ENCODE measurements around the gene SPEG. TPM values are rescaled to one million over a fixed set of nuclear protein-coding genes. Genes with fewer than 3 reads are reported as not detected.
"Not testable (repeated sequence)": the region's sequence is repeated elsewhere in the genome, so short reads cannot be mapped to it uniquely, and the experiment has no call there.

Gene SPEG
- 1 to 10 TPM in 1 of 3 donors, under 1 TPM in 2; 0.74 to 2.1 (median 0.79) TPM for total RNA-seq

- no peaks in the 10 kb centered on the region for H3K9me3 Mint-ChIP-seq
- H3K4me1 Mint-ChIP-seq (ENCODE audit: low read depth): no peaks in the 10 kb centered on the region
- DNase-seq: no peak
- peak within 1 kb of the TSS; percentile 24 for H3K4me3 Mint-ChIP-seq
- ATAC-seq: peak; percentile 40 to 54
- peaks cover 27% of the 10 kb centered on the region for H3K27me3 Mint-ChIP-seq (ENCODE audit: low read depth)
- H3K36me3 Mint-ChIP-seq (ENCODE audit: insufficient read depth): no peaks in the 10 kb centered on the region
Observed at GRCh38 chr2:219434718-219435525, at the start of gene SPEG. Gene SPEG (plus strand): TSS chr2:219434843. CDS start chr2:219434978, 135 bp downstream.

- no peaks in the 10 kb centered on the region for H3K27me3 Mint-ChIP-seq (ENCODE audit: low read depth)
- H3K36me3 Mint-ChIP-seq (ENCODE audit: insufficient read depth): peaks cover 36% of the 10 kb centered on the region
- DNase-seq: no peak
- H3K4me3 Mint-ChIP-seq: peak overlapping the region; percentile 38
- H3K9me3 Mint-ChIP-seq: no peaks in the 10 kb centered on the region
- H3K4me1 Mint-ChIP-seq (ENCODE audit: low read depth): peaks cover 23% of the 10 kb centered on the region
- no peak for ATAC-seq
Observed at GRCh38 chr2:219384859-219385258, 49.8 kb upstream of the SPEG start.

- ATAC-seq: no peak
- Mint-ChIP-seq H3K9me3 (no peaks in the 10 kb centered on the region), H3K4me1 (ENCODE audit: low read depth) (peaks cover 23% of the 10 kb centered on the region), H3K27me3 (ENCODE audit: low read depth) (no peaks in the 10 kb centered on the region), H3K36me3 (ENCODE audit: insufficient read depth) (peaks cover 32% of the 10 kb centered on the region), H3K4me3 (peak overlapping the region; percentile 96)
- DNase-seq: no peak
Observed at GRCh38 chr2:219385958-219386520, 48.6 kb upstream of the SPEG start.

DNA sequence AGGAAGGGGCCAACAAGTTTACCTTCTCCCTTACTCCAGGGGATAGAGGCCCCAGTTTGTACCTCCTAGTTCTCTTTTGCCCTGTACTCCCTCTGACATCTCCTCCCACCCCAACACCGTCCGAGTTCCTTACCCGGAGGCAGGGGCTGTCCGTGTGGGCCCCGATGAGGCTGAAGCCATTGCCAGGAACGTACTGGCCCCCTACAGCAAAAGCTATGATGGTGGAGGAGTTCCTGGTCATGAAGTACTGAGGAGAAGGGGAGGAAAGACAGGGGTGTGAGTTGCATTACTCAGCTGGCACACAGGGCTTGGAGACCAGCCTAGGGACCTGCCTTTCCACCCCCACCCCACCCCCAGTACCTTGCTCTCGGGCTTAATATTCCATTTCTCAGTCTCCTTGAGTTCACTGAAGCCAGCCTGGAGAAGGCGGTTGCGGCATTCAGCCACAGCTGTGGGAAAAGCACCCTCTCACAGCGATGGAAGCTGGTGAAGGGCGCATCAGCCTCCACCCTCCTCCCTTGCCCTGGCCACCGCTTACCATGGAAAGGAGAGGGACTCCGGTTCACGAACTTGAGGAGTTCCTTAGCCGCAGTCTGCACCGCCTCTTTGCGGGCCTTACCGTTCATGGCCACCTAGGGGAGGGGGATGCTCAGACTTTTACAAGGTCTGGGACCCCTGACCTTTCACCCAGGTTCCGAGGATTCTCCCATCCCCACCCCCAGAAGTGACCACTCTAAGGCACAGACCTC, 47.9 kb upstream of the SPEG start:
- Mint-ChIP-seq H3K9me3 (no peaks in the 10 kb centered on the region), H3K36me3 (ENCODE audit: insufficient read depth) (peaks cover 26% of the 10 kb centered on the region), H3K27me3 (ENCODE audit: low read depth) (no peaks in the 10 kb centered on the region), H3K4me1 (ENCODE audit: low read depth) (peaks cover 23% of the 10 kb centered on the region), H3K4me3 (peak overlapping the region; percentile 96)
- ATAC-seq (no peak), DNase-seq (no peak)

DNA sequence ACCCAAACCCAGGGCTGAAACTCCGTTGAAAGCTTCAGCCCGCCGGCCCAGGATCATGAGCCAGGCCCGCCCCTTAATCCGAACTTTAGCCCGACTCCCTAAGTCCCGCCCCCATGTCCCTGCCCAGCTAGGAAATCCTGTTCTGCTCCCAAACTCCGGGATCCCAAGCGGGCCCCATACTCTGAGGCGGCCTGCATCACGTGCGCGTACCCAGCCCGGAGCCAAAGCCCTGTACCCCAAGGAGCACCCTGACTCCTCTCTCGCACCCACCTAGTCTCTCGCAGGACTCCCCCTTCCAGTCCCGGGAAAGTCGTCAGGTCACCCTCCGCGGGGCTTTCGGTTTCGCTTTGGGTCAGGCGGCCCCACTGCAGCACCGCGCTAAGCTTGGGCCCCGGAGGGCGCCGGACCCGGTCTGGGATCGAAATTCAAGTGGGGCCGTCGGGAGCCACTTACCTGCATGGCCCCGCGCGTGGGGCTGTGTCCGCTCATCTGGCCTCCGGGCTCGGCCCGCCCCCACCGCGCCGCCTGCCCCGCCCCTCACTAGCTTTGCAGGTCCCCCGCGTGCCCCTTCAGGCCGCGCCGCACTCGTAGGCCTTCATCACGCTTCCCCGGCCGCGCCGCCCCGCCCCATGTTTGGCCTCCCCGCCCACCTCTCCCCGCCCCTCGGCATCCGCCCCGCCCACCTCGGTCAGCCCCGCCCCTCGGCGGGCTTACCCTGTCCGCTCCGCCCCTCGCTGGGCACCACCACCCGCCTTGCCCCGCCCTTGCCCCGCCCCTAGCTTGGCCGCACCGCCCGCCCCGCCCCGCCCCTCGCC, 47.1 kb upstream of the SPEG start, which contains the start of gene DNPEP:
Gene DNPEP, minus strand, starts transcription at position 607 of the 815 bp plus-strand sequence. Its CDS starts 118 bp downstream, at position 489.
- Mint-ChIP-seq H3K4me1 (ENCODE audit: low read depth) (peaks cover 23% of the 10 kb centered on the region), H3K36me3 (ENCODE audit: insufficient read depth) (peaks cover 23% of the 10 kb centered on the region), H3K9me3 (no peaks in the 10 kb centered on the region), H3K27me3 (ENCODE audit: low read depth) (no peaks in the 10 kb centered on the region), H3K4me3 (peak within 1 kb of the TSS; percentile 96)
- DNase-seq (peak; percentile 97), ATAC-seq (peak; percentile 57 to 65)

GRCh38 chr2:219388121-219388906, 46.3 kb upstream of the SPEG start:
- Mint-ChIP-seq H3K4me1 (ENCODE audit: low read depth) (peaks cover 23% of the 10 kb centered on the region), H3K9me3 (no peaks in the 10 kb centered on the region), H3K36me3 (ENCODE audit: insufficient read depth) (peaks cover 20% of the 10 kb centered on the region), H3K4me3 (peak overlapping the region; percentile 96), H3K27me3 (ENCODE audit: low read depth) (no peaks in the 10 kb centered on the region)
- ATAC-seq (peak; percentile 76 to 78), DNase-seq (peak; percentile 99)

GRCh38 chr2:219388907-219389156, 45.8 kb upstream of the SPEG start:
- H3K4me1 Mint-ChIP-seq (ENCODE audit: low read depth): peaks cover 20% of the 10 kb centered on the region
- no peak for DNase-seq
- ATAC-seq: no peak
- no peaks in the 10 kb centered on the region for H3K27me3 Mint-ChIP-seq (ENCODE audit: low read depth)
- peak overlapping the region; percentile 65 for H3K4me3 Mint-ChIP-seq
- H3K36me3 Mint-ChIP-seq (ENCODE audit: insufficient read depth): peaks cover 15% of the 10 kb centered on the region
- no peaks in the 10 kb centered on the region for H3K9me3 Mint-ChIP-seq

DNA sequence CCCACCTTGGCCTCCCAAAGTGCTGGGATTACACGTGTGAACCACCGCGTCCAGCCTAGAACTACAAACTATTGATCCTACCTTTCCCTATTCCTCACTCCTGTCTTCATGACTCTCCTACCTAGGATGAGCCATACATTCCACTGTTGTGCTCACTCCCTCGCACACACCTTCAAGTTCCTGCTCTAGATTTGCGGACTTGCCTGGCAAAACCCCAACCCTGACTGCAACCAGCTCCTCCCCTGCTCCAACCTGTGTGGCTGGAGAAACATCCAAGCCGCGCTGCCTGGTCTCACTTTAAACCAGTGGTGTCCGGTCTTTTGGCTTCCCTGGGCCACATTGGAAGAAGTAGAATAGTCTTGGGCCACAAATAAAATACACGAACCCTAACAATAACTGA, 41.9 kb upstream of the SPEG start:
- H3K4me1 Mint-ChIP-seq (ENCODE audit: low read depth): peaks cover 14% of the 10 kb centered on the region

GRCh38 chr2:219395056-219395455, 39.6 kb upstream of the SPEG start:
- not testable (repeated sequence) for H3K4me1 Mint-ChIP-seq (ENCODE audit: low read depth); DNase-seq; H3K36me3 Mint-ChIP-seq (ENCODE audit: insufficient read depth); H3K9me3 Mint-ChIP-seq; H3K27me3 Mint-ChIP-seq (ENCODE audit: low read depth); H3K4me3 Mint-ChIP-seq; ATAC-seq

More for the DNA sequence above, 41.9 kb upstream of the SPEG start:
- Mint-ChIP-seq H3K4me3 (no peak overlapping the region), H3K36me3 (ENCODE audit: insufficient read depth) (no peaks in the 10 kb centered on the region), H3K27me3 (ENCODE audit: low read depth) (no peaks in the 10 kb centered on the region), H3K9me3 (no peaks in the 10 kb centered on the region)
- ATAC-seq (no peak), DNase-seq (no peak)

DNA sequence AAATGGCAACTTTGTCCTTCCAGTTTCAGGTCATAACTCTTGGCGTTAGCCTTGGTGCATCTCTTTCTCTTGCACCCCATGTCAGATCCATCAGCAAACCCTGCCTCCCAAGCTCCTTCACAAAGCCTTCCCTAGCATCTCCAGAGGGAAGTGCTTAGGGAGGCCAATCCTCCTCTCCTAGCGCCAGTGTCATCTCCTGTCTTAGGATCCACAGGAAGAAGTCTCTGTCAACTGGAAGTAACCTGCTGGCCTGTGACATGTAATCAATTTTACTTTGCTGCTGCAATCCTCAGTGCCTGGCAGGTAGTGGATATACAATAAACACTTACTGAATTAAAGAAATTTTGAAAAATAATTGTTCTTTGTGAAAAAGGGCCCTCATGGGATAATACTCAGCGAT, 39.0 kb upstream of the SPEG start:
- peaks cover 9% of the 10 kb centered on the region for H3K4me1 Mint-ChIP-seq (ENCODE audit: low read depth)
- H3K27me3 Mint-ChIP-seq (ENCODE audit: low read depth): no peaks in the 10 kb centered on the region
- no peaks in the 10 kb centered on the region for H3K36me3 Mint-ChIP-seq (ENCODE audit: insufficient read depth)
- DNase-seq (no peak), ATAC-seq (no peak)
- H3K9me3 Mint-ChIP-seq: no peaks in the 10 kb centered on the region
- no peak overlapping the region for H3K4me3 Mint-ChIP-seq

- Mint-ChIP-seq H3K4me1 (ENCODE audit: low read depth) (peaks cover 9% of the 10 kb centered on the region), H3K27me3 (ENCODE audit: low read depth) (peaks cover 1% of the 10 kb centered on the region), H3K36me3 (ENCODE audit: insufficient read depth) (no peaks in the 10 kb centered on the region), H3K4me3 (no peak overlapping the region), H3K9me3 (no peaks in the 10 kb centered on the region)
- ATAC-seq (peak in 1 of 2 donors; percentile 37), DNase-seq (no peak)
Observed at GRCh38 chr2:219396863-219397457, 37.7 kb upstream of the SPEG start.

GRCh38 chr2:219398721-219399363, 35.8 kb upstream of the SPEG start:
- no peak overlapping the region for H3K4me3 Mint-ChIP-seq
- peaks cover 6% of the 10 kb centered on the region for H3K27me3 Mint-ChIP-seq (ENCODE audit: low read depth)
- H3K9me3 Mint-ChIP-seq: no peaks in the 10 kb centered on the region
- no peak for ATAC-seq
- no peak for DNase-seq
- no peaks in the 10 kb centered on the region for H3K36me3 Mint-ChIP-seq (ENCODE audit: insufficient read depth)
- peaks cover 11% of the 10 kb centered on the region for H3K4me1 Mint-ChIP-seq (ENCODE audit: low read depth)
